Transverse colon (tissue), 4 donors: Measurements from ENCODE around the gene TMBIM1. TPM values are rescaled to one million over a fixed set of nuclear protein-coding genes. Genes with fewer than 3 reads are reported as not detected.

Experiments
- DNase-seq: peaks from one replicate; pipeline ENCODE4 v3.0.0-alpha.2; 2019
- H3K27ac ChIP-seq, 4 donors: fragments of 200-600 bp; sonication (generic); 2 replicates each; pipeline ENCODE4 v1.5.1; 2016 to 2018; ENCODE audit warnings: inconsistent platforms in 4 of 4
- H3K27me3 ChIP-seq: fragments of 200-600 bp; sonication (generic); 2 replicates; pipeline ENCODE4 v1.5.1; 2017; ENCODE audit warnings: inconsistent platforms
- H3K36me3 ChIP-seq, 4 donors: fragments of 200-600 bp; sonication (generic); 2 replicates each; pipeline ENCODE4 v1.5.1; 2017 to 2019; ENCODE audit warnings: inconsistent platforms in 4 of 4
- H3K4me1 ChIP-seq, 4 donors: fragments of 200-600 bp; sonication (generic); 2 replicates each; pipeline ENCODE4 v1.5.1; 2017 to 2020; ENCODE audit warnings: inconsistent platforms in 4 of 4
- H3K4me3 ChIP-seq, 4 donors: fragments of 200-600 bp; sonication (generic); 1 replicate in 1 of 4; 2 replicates in 3 of 4; pipeline versions ENCODE4 v1.5.1 to v1.6.1; 2017 to 2019; ENCODE audit warnings: inconsistent platforms in 4 of 4
- H3K9me3 ChIP-seq, 2 donors: fragments of 200-600 bp; sonication (generic); 2 replicates each; pipeline ENCODE4 v1.5.1; 2017 to 2019; ENCODE audit warnings: inconsistent platforms in 2 of 2
- CTCF ChIP-seq, 5 experiments: fragments of 200-600 bp in 3 of 5; fragments of 450-650 bp in 2 of 5; sonication (generic) in 3 of 5; IDR thresholded peaks; 1 replicate in 2 of 5; 2 replicates in 3 of 5; pipeline ENCODE4 v1.5.1; 2016 to 2017; ENCODE audit warnings: antibody characterized with exemption in 5 of 5, inconsistent platforms in 3 of 5, mild to moderate bottlenecking in 2 of 5, moderate library complexity in 1 of 5
- EP300 ChIP-seq: sonication (generic); formaldehyde crosslinking; IDR thresholded peaks from one replicate; pipeline ENCODE4 v1.6.1; 2017; ENCODE audit warnings: antibody characterized with exemption, low read depth
- POLR2A ChIP-seq: fragments of 450-650 bp; IDR thresholded peaks from one replicate; pipeline ENCODE4 v1.6.1; 2016; ENCODE audit warnings: antibody characterized with exemption, mild to moderate bottlenecking, moderate library complexity
- POLR2AphosphoS5 ChIP-seq, 3 donors: sonication (generic); formaldehyde crosslinking; IDR thresholded peaks; one replicate each; pipeline ENCODE4 v1.6.1; 2016; ENCODE audit warnings: antibody characterized with exemption in 3 of 3
- WGBS, 2 donors: methylation state at CpG; one replicate each; pipeline ENCODE4 v1.1.5; 2018; ENCODE audit warnings: low coverage in 1 of 2; 5-methylcytosine and 5-hydroxymethylcytosine counted together
- in situ Hi-C, 4 donors: fragments of 200-750 bp; cut with MboI; loops; one replicate each; pipeline versions ENCODE4 v1.15.0 to v1.15.1; 2017; ENCODE audit warnings: low sequenced_read_pairs in 3 of 4, low pct_ligation_motif_present in 1 of 4, low pct_unique_long_range_greater_than_20kb in 1 of 4
- intact Hi-C: fragments of 100-400 bp; cut with DNase I; formaldehyde crosslinking; loops from one replicate; pipeline ENCODE4 v1.15.1; 2023; ENCODE audit warnings: low total_unique reads
- total RNA-seq, 4 donors: library from RNA; depleted of rRNA; stranded (reverse); fragments of >200 nt; gene quantifications; one replicate each; pipeline ENCODE4 v1.1.0, GENCODE V29; 2016

Gene TMBIM1
- total RNA-seq, 4 donors from 2014 or later, result 80.0 to 356 (median 200) TPM

- peak; percentile 59 for DNase-seq
- TF ChIP-seq CTCF (IDR thresholded peaks at IDR 0.05) (peak; percentile 28 to 70 (median 51)), POLR2A (no peak), EP300 (no peak), POLR2AphosphoS5 (IDR thresholded peaks at IDR 0.05) (peak in 2 of 3 donors; percentile 19 to 55)
- Histone ChIP-seq H3K27me3 (no peaks in the 10 kb centered on the region), H3K9me3 (no peaks in the 10 kb centered on the region), H3K4me3 (peak overlapping the region in 1 of 4 donors; percentile 15), H3K36me3 (peaks cover 0 to 58% (median 17%) of the 10 kb centered on the region in 4 donors), H3K4me1 (peaks cover 24 to 47% (median 34%) of the 10 kb centered on the region in 4 donors), H3K27ac (peak overlapping the region; percentile 77 to 83 (median 79))
- intact Hi-C loops, result no loop called here
- in situ Hi-C loops, result no loop called here
- 0% methylated on average over 1 of the region's 1 CpG for WGBS, 2 donors
Measured at GRCh38 chr2:218230882-218231281, 61.4 kb downstream of the TMBIM1 start.

GRCh38 chr2:218229851-218230250, 62.5 kb downstream of the TMBIM1 start:
- peaks cover 0 to 48% (median 14%) of the 10 kb centered on the region in 4 donors for H3K36me3 ChIP-seq
- intact Hi-C loops (loop anchor here (10.0 kb wide), 1 partner anchor 1155 kb away; the partner anchor contains the start of gene DNPEP), in situ Hi-C loops (no loop called here)
- no peak overlapping the region for H3K4me3 ChIP-seq
- peak overlapping the region; percentile 77 to 83 (median 79) for H3K27ac ChIP-seq
- H3K9me3 ChIP-seq, result no peaks in the 10 kb centered on the region
- H3K4me1 ChIP-seq, result peaks cover 27 to 51% (median 34%) of the 10 kb centered on the region in 4 donors
- peak in 1 of 3 donors; percentile 12 for TF ChIP-seq POLR2AphosphoS5 (IDR thresholded peaks at IDR 0.05)
- TF ChIP-seq POLR2A, result no peak
- no peaks in the 10 kb centered on the region for H3K27me3 ChIP-seq
- WGBS, 2 donors, result 68% methylated on average over 4 of the region's 4 CpGs; no CpG with 5 or more reads in 1 of the 2 donors
- DNase-seq, result peak; percentile 40

- H3K9me3 ChIP-seq, result no peaks in the 10 kb centered on the region
- TF ChIP-seq CTCF (IDR thresholded peaks at IDR 0.05), result no peak
- no peak for TF ChIP-seq POLR2A
- no peak for TF ChIP-seq POLR2AphosphoS5 (IDR thresholded peaks at IDR 0.05)
- no peak for TF ChIP-seq EP300
- no peak overlapping the region for H3K4me3 ChIP-seq
Measured at GRCh38 chr2:218229239-218229638, 63.1 kb downstream of the TMBIM1 start.

DNA sequence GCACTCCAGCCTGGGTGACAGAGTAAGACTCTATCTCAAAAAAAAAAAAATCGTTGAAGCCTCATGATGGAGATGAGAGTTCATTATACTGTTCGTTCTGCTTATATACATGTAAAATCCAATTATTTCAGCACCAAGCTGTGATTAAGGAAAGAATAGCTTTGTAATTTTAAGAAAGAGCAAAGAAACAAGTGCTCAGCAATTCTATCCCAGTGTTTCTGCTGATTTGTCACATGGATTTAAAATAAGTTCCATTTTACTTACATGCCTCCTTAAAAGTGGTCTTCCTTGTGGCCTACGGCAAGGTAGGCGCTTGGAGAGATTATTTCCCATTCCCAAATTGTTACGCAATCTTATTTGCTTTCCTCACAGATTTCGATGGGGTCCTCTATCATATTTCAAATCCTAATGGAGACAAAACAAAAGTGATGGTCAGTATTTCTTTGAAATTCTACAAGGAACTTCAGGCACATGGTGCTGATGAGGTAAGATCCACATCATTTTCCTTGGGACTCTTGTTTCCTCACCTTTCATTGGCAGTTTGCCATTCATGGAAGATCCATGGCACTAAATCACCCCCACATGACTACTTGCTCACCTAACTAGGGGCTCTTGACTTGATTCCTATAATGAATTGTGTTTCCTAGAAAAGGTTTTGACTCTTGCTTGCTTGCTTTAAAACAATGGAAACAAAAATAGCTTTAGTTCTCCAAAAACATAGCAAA, 63.8 kb downstream of the TMBIM1 start:
- DNase-seq, result no peak
- intact Hi-C loops (loop anchor here (10.0 kb wide), 1 partner anchor 1156 kb away; the partner anchor contains the start of gene DNPEP), in situ Hi-C loops (no loop called here)
- TF ChIP-seq POLR2AphosphoS5 (IDR thresholded peaks at IDR 0.05), result no peak
- no peak for TF ChIP-seq CTCF (IDR thresholded peaks at IDR 0.05)
- no peak for TF ChIP-seq EP300
- no peak for TF ChIP-seq POLR2A
- Histone ChIP-seq H3K9me3 (no peaks in the 10 kb centered on the region), H3K27ac (peak overlapping the region; percentile 77 to 83 (median 79)), H3K27me3 (no peaks in the 10 kb centered on the region), H3K36me3 (peaks cover 0 to 44% (median 12%) of the 10 kb centered on the region in 4 donors), H3K4me3 (no peak overlapping the region), H3K4me1 (peaks cover 27 to 64% (median 34%) of the 10 kb centered on the region in 4 donors)
- WGBS, 2 donors, result 80 to 84% methylated on average over 6 of the region's 6 CpGs

More at GRCh38 chr2:218229239-218229638, 63.1 kb downstream of the TMBIM1 start:
- peaks cover 0 to 48% (median 12%) of the 10 kb centered on the region in 4 donors for H3K36me3 ChIP-seq
- H3K4me1 ChIP-seq, result peaks cover 27 to 57% (median 34%) of the 10 kb centered on the region in 4 donors
- in situ Hi-C loops, result no loop called here
- no peak for DNase-seq
- no peaks in the 10 kb centered on the region for H3K27me3 ChIP-seq
- intact Hi-C loops, result loop anchor here (10.0 kb wide), 1 partner anchor 1156 kb away; the partner anchor contains the start of gene DNPEP
- 13 to 22% methylated on average over 3 of the region's 3 CpGs for WGBS, 2 donors
- H3K27ac ChIP-seq, result peak overlapping the region; percentile 77 to 83 (median 79)
